HEK293 (cell line): ENCODE data around the gene VAMP8.

Experiments used
- SCRT2 ChIP-seq: fragments of 450-650 bp; formaldehyde crosslinking; IDR thresholded peaks from 2 replicates; pipeline ENCODE4 v1.5.1; 2016; ENCODE audit warnings: missing biosample characterization, missing genetic modification characterization
- SP2 ChIP-seq: fragments of 450-650 bp; formaldehyde crosslinking; IDR thresholded peaks from 2 replicates; pipeline ENCODE4 v1.5.1; 2016; ENCODE audit warnings: missing biosample characterization, missing genetic modification characterization
- ZBTB7A ChIP-seq: fragments of 450-650 bp; formaldehyde crosslinking; IDR thresholded peaks from 2 replicates; pipeline ENCODE4 v1.5.1; 2016; ENCODE audit warnings: low read depth, missing biosample characterization, missing genetic modification characterization
- ZIC2 ChIP-seq: fragments of 450-650 bp; formaldehyde crosslinking; IDR thresholded peaks from 2 replicates; pipeline ENCODE4 v1.5.1; 2016; ENCODE audit warnings: missing biosample characterization, missing genetic modification characterization
- ZNF501 ChIP-seq: fragments of 450-650 bp; formaldehyde crosslinking; IDR thresholded peaks from 2 replicates; pipeline ENCODE4 v1.5.1; 2016; ENCODE audit warnings: missing biosample characterization, missing genetic modification characterization
- ZNF658 ChIP-seq: fragments of 450-650 bp; formaldehyde crosslinking; IDR thresholded peaks from 2 replicates; pipeline ENCODE4; 2016; ENCODE audit warnings: missing biosample characterization, missing genetic modification characterization
- TF ChIP-seq, protein P1 (sequence below): fragments of 450-650 bp; formaldehyde crosslinking; IDR thresholded peaks from 2 replicates; pipeline ENCODE4 v1.5.1; 2016; ENCODE audit warnings: missing biosample characterization, missing genetic modification characterization
- TF ChIP-seq, protein P2 (sequence below): sonication (generic); formaldehyde crosslinking; IDR thresholded peaks from 2 replicates; pipeline ENCODE4 v1.8.1; 2022; ENCODE audit warnings: mild to moderate bottlenecking, moderate library complexity, missing genetic modification reagents

DNA sequence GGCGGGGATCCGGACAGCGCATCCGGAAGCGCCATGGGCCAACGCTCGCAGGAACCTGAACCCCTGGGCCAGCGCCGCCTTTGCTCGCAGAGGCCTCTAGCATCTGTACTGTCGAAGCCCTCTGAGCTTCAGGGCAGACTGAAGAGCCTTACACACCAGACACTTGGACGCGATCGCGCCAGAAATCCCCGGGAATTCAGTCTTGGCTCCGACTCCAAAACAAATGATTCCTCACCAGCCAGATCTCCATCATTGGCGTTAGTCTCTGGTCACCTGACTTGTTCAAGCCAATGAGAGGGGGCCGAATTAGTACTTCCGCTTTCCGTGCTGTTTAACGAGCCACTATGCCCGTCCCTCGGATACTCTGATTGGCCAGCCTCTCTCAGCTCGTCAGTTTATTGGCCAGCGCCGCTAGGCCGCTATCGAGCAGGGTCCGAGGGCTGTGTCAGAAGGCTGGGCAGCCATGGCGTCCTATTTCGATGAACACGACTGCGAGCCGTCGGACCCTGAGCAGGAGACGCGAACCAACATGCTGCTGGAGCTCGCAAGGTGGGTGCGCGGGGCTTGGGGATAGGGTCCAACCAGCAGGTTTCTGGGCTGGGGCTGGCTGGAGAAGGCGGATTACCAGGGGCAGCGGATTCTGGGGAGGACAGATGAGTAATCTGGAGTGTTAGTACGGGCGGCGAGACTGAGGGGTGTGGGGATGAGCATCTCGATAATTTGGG lies 18.1 kb downstream of the VAMP8 start, which contains the start of gene RNF181:
- TF ChIP-seq ZNF658 (tag by site-specific recombination) (no peak), SP2 (tag by site-specific recombination) (peak; percentile 94), ZBTB7A (no peak), SCRT2 (tag by site-specific recombination) (no peak), ZNF501 (tag by site-specific recombination) (no peak), ZIC2 (tag by site-specific recombination) (peak; percentile 37; the same call in 1 of the 2 replicates)
- TF ChIP-seq, protein P1, sequence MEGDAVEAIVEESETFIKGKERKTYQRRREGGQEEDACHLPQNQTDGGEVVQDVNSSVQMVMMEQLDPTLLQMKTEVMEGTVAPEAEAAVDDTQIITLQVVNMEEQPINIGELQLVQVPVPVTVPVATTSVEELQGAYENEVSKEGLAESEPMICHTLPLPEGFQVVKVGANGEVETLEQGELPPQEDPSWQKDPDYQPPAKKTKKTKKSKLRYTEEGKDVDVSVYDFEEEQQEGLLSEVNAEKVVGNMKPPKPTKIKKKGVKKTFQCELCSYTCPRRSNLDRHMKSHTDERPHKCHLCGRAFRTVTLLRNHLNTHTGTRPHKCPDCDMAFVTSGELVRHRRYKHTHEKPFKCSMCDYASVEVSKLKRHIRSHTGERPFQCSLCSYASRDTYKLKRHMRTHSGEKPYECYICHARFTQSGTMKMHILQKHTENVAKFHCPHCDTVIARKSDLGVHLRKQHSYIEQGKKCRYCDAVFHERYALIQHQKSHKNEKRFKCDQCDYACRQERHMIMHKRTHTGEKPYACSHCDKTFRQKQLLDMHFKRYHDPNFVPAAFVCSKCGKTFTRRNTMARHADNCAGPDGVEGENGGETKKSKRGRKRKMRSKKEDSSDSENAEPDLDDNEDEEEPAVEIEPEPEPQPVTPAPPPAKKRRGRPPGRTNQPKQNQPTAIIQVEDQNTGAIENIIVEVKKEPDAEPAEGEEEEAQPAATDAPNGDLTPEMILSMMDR (tag by site-specific recombination), result no peak
- TF ChIP-seq, protein P2, sequence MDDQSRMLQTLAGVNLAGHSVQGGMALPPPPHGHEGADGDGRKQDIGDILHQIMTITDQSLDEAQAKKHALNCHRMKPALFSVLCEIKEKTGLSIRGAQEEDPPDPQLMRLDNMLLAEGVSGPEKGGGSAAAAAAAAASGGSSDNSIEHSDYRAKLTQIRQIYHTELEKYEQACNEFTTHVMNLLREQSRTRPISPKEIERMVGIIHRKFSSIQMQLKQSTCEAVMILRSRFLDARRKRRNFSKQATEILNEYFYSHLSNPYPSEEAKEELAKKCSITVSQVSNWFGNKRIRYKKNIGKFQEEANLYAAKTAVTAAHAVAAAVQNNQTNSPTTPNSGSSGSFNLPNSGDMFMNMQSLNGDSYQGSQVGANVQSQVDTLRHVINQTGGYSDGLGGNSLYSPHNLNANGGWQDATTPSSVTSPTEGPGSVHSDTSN, result no peak
